Psoas muscle (tissue), 8 donors: ENCODE data around the gene RAB9A. TPM values are rescaled to one million over a fixed set of nuclear protein-coding genes. Genes with fewer than 3 reads are reported as not detected.

Experiments used
- ATAC-seq, 4 donors: fragments of 200-7000 bp; cut with Tn5 transposase; one replicate each; pipeline ENCODE4 v1.9.1; 2020; ENCODE audit warnings: moderate library complexity in 3 of 4, mild to moderate bottlenecking in 2 of 4
- DNase-seq, 2 donors: peaks; one replicate each; pipeline ENCODE4 v3.0.0-alpha.2; 2020
- H3K27ac ChIP-seq: fragments of 200-600 bp; one replicate; pipeline ENCODE4 v1.8.0; 2022
- H3K27me3 ChIP-seq, 3 donors: fragments of 200-600 bp in 1 of 3; one replicate each; pipeline versions ENCODE4 v1.6.1 to v1.8.0; 2013 to 2022; ENCODE audit warnings: low read length in 2 of 3, mild to moderate bottlenecking in 2 of 3, moderate library complexity in 1 of 3; ENCODE audit not compliant: insufficient read depth in 3 of 3
- H3K36me3 ChIP-seq, 2 donors: fragments of 200-600 bp in 1 of 2; one replicate each; pipeline versions ENCODE4 v1.6.1 to v1.8.0; 2013 to 2022; ENCODE audit warnings: low read depth in 1 of 2, mild to moderate bottlenecking in 1 of 2, moderate library complexity in 1 of 2; ENCODE audit not compliant: insufficient read depth in 1 of 2
- H3K4me1 ChIP-seq: fragments of 200-600 bp; one replicate; pipeline ENCODE4 v1.8.0; 2022
- H3K4me3 ChIP-seq: fragments of 200-600 bp; one replicate; pipeline ENCODE4 v1.8.0; 2022; ENCODE audit warnings: mild to moderate bottlenecking
- H3K9me3 ChIP-seq: fragments of 200-600 bp; one replicate; pipeline ENCODE4 v1.8.0; 2022
- CTCF ChIP-seq: fragments of 200-600 bp; IDR thresholded peaks from one replicate; pipeline ENCODE4 v1.8.0; 2022; ENCODE audit warnings: antibody characterized with exemption
- WGBS, 3 donors: extraction: QIAGEN DNeasy Blood & Tissue Kit; methylation state at CpG; one replicate each; pipeline versions ENCODE4 v1.1.6 to v1.1.7; 2013; 5-methylcytosine and 5-hydroxymethylcytosine counted together
- intact Hi-C, 2 donors: fragments of 100-400 bp; cut with DNase I; formaldehyde crosslinking; loops; one replicate each; pipeline versions ENCODE4 v1.11.0 to v1.14.2; 2022
- polyA plus RNA-seq, 3 donors: library from polyadenylated mRNA; stranded (reverse); fragments of 200-250 nt; gene quantifications; one replicate each; pipeline ENCODE4 v1.2.3, GENCODE V29; 2013
- total RNA-seq, 4 donors: library from RNA; stranded (reverse); fragmentation: NEBNext Ultra II Directional in 2 of 4; extraction: Animal tissue kit (Norgen Biotek cat#: 25700) in 2 of 4; gene quantifications; one replicate each; pipeline versions ENCODE4 v1.2.1 to v1.2.4, GENCODE V29; 2021 to 2023
- donor health status: healthy with polysubstance abuse.
- donor health status: DM: no; HTN: no; CAD: no; lungs with moderate emphysema.
- donor health status: Bipolar disorder and iron deficiency.
- donor health status: healthy.
- donor health status: DM: yes; HTN: yes; CAD: no.
- donor health status: DM: no; HTN: no; CAD: no.
- donor health status: DM: no; HTN: no; CAD: no.
- donor health status: DM: yes; HTN: yes; CAD: no.

RAB9A gene
- total and polyA plus RNA-seq, 7 donors = 13.0 to 25.4 (median 14.8) TPM

GRCh38 chrX:13734278-13735172 is 45.6 kb downstream of the RAB9A start, which contains the start of the genes OFD1 and TRAPPC2:
TSS of gene OFD1 (plus strand) at chrX:13734748. CDS start at chrX:13735072, 324 bp downstream.
TSS of gene TRAPPC2 (minus strand) at chrX:13734620. CDS start at chrX:13719963, 14,657 bp downstream.
- peaks cover 3% of the 10 kb centered on the region for H3K4me1 ChIP-seq
- intact Hi-C loops = loop anchor here in 1 of 2 donors (5.0 kb wide), 2 partner anchors 47 to 77 kb away; partner anchors contain the start of gene RAB9A
- TF ChIP-seq CTCF = no peak
- peaks cover 0 to 14% (median 0%) of the 10 kb centered on the region in 3 donors for H3K27me3 ChIP-seq
- peaks cover 0 to 14% of the 10 kb centered on the region in 2 donors for H3K36me3 ChIP-seq
- peak; percentile 99 to 100 (median 100) for ATAC-seq
- WGBS, 3 donors = 0 to 1% (median 0%) methylated on average over 32 to 75 of the region's 75 CpGs
- DNase-seq = peak; percentile 89 to 95
- peak within 1 kb of the TSS; percentile 88 for H3K4me3 ChIP-seq
- H3K9me3 ChIP-seq = no peaks in the 10 kb centered on the region
- peak within 1 kb of the TSS; percentile 86 for H3K27ac ChIP-seq

- no peak for DNase-seq
- H3K36me3 ChIP-seq = peaks cover 0 to 54% of the 10 kb centered on the region in 2 donors
- no peak overlapping the region for H3K27ac ChIP-seq
- H3K9me3 ChIP-seq = no peaks in the 10 kb centered on the region
- WGBS, 3 donors = 75 to 87% (median 77%) methylated on average over 6 of the region's 6 CpGs
- no peak for ATAC-seq
- intact Hi-C loops = loop anchor here (5.0 to 10.0 kb wide), 2 partner anchors 79 to 237 kb away; no protein-coding TSS in a partner anchor
- no peaks in the 10 kb centered on the region for H3K27me3 ChIP-seq
- no peak overlapping the region for H3K4me3 ChIP-seq
- no peak for TF ChIP-seq CTCF
- no peaks in the 10 kb centered on the region for H3K4me1 ChIP-seq
Observed at GRCh38 chrX:13741695-13742094, 52.8 kb downstream of the RAB9A start.

- H3K27ac ChIP-seq = no peak overlapping the region
Observed at GRCh38 chrX:13742397-13743176, 53.7 kb downstream of the RAB9A start.

More at GRCh38 chrX:13742397-13743176, 53.7 kb downstream of the RAB9A start:
- TF ChIP-seq CTCF = no peak
- no peaks in the 10 kb centered on the region for H3K27me3 ChIP-seq
- no peaks in the 10 kb centered on the region for H3K9me3 ChIP-seq
- no peak overlapping the region for H3K4me3 ChIP-seq
- no peaks in the 10 kb centered on the region for H3K4me1 ChIP-seq
- 85 to 89% (median 87%) methylated on average over 13 of the region's 13 CpGs for WGBS, 3 donors
- H3K36me3 ChIP-seq = peaks cover 0 to 57% of the 10 kb centered on the region in 2 donors
- ATAC-seq (no peak), DNase-seq (no peak)
- intact Hi-C loops = loop anchor here (5.0 to 10.0 kb wide), 2 partner anchors 80 to 238 kb away; no protein-coding TSS in a partner anchor
